Ramos (cell line): ENCODE results near the gene ADGRV1.
"Not testable (repeated sequence)": the region's sequence is repeated elsewhere in the genome, so short reads cannot be mapped to it uniquely, and the experiment has no call there.

ENCODE experiments used
- in situ Hi-C: fragments of 300-500 bp; cut with MboI; formaldehyde crosslinking; loops from one replicate; pipeline ENCODE4 v1.14.3; 2022; ENCODE audit warnings: low sequenced_read_pairs; ENCODE audit not compliant: unreplicated experiment

The ADGRV1 gene

GRCh38 chr5:90707698-90708097 is 149.1 kb downstream of the ADGRV1 start:
- in situ Hi-C loops = no loop called here

GRCh38 chr5:90709323-90710155 is 150.9 kb downstream of the ADGRV1 start:
- in situ Hi-C loops = no loop called here

- in situ Hi-C loops = no loop called here
These were observed 159.8 kb downstream of the ADGRV1 start for GRCh38 chr5:90718387-90718786.

GRCh38 chr5:90739567-90739966 is 181.0 kb downstream of the ADGRV1 start:
- in situ Hi-C loops = no loop called here

GRCh38 chr5:90740244-90740799 is 181.7 kb downstream of the ADGRV1 start:
- in situ Hi-C loops = no loop called here

DNA sequence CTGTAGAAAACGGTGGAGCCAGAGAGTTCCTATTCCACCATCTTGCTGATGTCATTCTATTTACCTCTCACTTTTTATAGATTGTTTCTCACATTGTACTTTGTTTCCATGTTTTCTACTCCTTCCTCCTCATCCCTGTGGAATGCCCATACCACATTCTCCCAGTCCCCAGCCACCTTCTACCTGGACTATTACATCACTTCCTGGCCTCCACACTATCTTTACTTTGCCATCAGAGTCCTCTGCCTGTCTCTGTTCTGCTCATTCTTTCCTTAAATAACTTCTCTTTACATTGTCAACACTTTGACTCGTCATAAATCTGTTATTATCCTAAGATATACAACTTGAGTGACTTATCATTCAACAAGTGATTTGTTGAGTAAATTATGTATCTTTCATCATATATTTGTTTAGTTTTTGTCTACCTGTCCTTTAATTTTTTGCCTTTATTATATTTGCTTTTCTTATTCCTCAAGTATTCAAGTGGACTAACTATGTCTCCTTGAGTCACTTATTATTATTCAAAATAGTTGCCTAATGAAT is 182.5 kb downstream of the ADGRV1 start:
- in situ Hi-C loops = no loop called here

DNA sequence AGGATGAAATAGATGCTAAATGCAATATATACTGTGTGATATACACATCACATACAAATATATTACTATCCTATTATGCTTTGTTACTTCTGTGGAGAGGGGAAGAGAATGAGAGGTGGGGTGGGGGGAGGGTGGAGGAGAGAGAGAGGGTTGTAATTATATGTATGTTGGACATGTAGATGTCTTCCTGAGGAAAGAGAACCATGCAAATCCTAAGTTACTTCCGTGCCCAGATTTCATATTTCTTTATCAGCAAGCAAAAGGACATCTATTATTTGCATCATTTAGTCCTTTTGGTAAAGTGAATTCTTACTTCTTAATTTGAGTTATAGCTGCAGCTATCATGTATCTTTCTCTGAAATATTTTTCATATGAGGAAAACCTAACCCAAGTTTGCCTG is 187.5 kb downstream of the ADGRV1 start:
- in situ Hi-C loops = no loop called here

- in situ Hi-C loops = no loop called here
These were observed 188.6 kb downstream of the ADGRV1 start for GRCh38 chr5:90747175-90747574.

GRCh38 chr5:90747693-90748092 is 189.1 kb downstream of the ADGRV1 start:
- in situ Hi-C loops = no loop called here

GRCh38 chr5:90759119-90759518 is 200.5 kb downstream of the ADGRV1 start:
- in situ Hi-C loops = no loop called here

DNA sequence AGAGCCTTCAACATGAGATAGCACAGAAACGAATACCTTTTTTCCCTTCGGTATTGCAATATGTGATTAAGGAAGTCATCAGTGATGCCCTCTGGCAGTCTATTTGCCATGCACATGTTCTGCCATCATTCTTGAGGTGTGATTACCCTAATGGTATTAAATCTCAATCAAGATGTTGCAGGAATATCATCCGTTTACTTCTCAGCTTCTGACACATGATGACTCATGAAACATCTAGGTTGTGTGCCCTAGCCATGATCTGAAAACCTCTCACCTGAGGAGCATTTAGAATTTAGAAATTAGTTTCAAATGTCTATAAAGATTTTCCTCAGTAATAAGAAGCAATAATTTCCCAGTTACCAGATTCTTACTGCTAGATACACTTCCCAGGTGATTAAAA is 209.1 kb downstream of the ADGRV1 start:
- in situ Hi-C loops = no loop called here

GRCh38 chr5:90770006-90770541 is 211.5 kb downstream of the ADGRV1 start:
- in situ Hi-C loops = not testable (repeated sequence)

DNA sequence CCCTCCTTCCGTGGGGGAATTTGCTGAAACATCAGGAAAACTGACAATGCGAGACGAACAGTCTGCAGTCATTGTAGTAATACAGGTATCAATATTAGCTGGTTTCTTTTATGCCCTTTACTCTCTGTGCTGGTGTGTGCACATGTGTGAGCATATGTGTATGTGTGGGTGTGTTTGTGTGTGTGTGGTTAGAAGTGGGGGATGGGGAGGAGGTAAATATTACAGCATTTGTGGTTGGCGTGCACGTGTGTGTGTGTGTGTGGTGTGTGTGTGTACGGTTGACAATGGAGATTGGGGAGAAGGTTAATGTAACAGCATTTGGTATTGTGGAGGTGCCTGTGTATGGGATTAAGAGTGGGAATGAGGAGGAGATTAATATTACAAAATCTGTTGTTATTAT is 219.4 kb downstream of the ADGRV1 start:
- in situ Hi-C loops = loop anchor here (25.0 kb wide), 1 partner anchor 341 kb away; no protein-coding TSS in a partner anchor

DNA sequence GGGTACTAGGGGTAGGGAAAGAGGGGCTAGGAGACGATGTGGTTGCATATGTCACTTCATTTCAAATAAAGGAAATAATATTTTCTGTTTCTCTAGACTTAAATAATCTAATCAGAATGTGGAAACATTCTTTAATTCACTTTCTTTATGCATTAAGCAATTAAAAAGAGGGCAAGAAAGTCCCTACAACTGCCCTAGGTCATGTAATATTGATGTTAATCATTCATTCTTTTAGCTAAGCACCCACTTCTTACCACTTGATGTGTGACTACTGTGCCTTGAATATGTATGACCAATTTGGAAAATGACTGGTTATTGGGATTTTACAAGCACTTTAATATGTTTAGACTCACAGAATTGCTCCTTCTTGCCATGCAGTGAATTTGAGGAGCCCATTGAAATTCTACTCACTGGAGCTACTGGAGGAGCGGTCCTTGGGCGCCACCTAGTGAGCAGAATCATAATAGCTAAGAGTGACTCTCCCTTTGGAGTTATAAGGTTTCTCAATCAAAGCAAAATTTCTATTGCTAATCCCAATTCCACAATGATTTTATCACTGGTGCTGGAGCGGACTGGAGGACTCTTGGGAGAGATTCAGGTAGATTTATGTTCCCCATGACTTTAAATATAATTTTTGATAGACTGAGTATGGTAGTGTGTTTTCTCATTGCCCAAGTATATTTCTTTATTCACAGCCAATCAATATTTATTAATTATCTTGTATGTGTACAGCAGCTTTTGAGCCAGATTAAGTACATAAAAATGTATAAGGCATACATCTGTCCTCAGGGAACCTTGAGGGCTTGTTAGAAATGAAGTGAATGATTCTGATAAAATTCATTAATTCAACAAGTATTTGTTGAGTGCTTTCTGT is 225.1 kb downstream of the ADGRV1 start:
- in situ Hi-C loops = loop anchor here (25.0 kb wide), 1 partner anchor 346 kb away; no protein-coding TSS in a partner anchor

DNA sequence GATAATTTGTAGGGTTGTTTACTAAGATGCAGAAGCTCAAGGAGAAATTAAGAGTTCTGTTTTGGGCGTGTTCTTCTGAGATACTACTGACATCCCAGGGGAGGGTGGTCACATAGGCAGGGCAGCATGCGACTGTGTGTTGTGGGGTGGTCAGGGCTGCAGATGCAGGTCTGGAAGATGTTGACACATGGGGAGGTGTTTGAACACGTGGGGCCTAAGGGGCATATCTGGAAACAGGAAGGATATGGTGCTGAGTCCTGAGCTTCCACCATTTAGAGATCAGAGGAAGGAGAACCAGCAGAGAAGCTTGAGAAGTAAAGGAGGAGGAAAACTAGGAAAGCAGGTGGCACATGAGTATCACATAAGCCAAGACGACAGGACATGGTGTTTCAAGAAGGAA is 228.2 kb downstream of the ADGRV1 start:
- in situ Hi-C loops = loop anchor here (25.0 kb wide), 1 partner anchor 349 kb away; no protein-coding TSS in a partner anchor

- in situ Hi-C loops = loop anchor here (25.0 kb wide), 1 partner anchor 355 kb away; no protein-coding TSS in a partner anchor
These were observed 234.1 kb downstream of the ADGRV1 start for GRCh38 chr5:90792725-90793124.

DNA sequence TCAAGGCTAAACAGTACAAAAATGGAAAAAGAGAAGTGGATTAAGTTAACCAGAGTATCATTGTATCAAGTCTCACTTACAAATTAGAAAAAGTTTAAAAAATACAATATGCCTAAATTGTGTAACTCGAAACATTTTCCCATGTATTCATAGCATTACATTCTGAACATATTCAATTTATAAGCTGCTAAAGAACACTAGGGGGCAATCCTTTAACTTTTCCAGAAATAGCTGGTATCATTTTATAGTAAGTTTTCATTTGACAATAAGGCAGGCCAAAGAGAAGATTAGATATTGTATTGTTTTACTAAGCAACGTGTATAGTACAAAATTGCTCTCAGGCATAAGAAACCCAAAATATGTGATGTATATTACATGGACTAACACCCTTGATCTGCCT is 234.6 kb downstream of the ADGRV1 start:
- in situ Hi-C loops = loop anchor here (25.0 kb wide), 1 partner anchor 356 kb away; no protein-coding TSS in a partner anchor

- in situ Hi-C loops = loop anchor here (25.0 kb wide), 1 partner anchor 360 kb away; no protein-coding TSS in a partner anchor
These were observed 238.3 kb downstream of the ADGRV1 start for GRCh38 chr5:90796919-90797318.

GRCh38 chr5:90800082-90800481 is 241.5 kb downstream of the ADGRV1 start:
- in situ Hi-C loops = not testable (repeated sequence)

DNA sequence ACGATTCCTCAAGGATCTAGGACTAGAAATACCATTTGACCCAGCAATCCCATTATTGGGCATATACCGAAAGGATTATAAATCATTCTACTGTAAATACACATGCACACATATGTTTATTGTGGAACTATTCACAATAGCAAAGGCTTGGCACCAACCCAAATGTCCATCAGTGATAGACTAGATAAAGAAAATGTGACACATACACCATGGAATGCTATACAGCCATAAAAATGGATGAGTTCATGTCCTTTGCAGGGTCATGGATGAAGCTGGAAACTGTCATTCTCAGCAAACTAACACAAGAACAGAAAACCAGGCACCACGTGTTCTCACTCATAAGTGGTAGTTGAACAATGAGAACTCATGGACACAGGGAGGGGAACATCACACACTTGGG is 241.9 kb downstream of the ADGRV1 start:
- in situ Hi-C loops = not testable (repeated sequence)
